GM18517 (cell line): Measurements from ENCODE around the gene CACNA1G.

Experiments
- ATAC-seq: cut with Tn5 transposase; IDR thresholded peaks from one replicate; pipeline ENCODE4 v1.9.1; 2021; ENCODE audit warnings: mild to moderate bottlenecking, moderate library complexity; ENCODE audit not compliant: unreplicated experiment

Gene CACNA1G

DNA sequence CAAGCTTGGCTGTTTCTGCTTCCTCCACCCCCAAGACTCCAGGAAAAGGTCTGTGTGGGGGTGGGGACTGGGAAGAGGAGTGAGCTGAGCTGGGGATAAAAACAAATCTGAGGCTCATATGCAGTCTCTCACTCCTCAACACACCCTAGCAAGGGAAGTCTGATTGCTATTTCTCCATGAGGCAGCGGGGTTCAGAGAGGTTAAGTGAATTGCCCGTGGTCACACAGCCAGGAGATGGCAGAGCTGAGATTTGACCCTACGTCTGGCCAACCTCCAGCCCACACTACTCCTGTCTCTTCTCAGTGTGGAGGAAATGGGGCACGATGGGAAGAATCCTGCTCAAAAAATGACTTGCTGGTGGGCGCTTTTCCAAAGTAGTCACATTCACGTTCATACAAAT is 69.4 kb downstream of the CACNA1G start:
- no peak for ATAC-seq

DNA sequence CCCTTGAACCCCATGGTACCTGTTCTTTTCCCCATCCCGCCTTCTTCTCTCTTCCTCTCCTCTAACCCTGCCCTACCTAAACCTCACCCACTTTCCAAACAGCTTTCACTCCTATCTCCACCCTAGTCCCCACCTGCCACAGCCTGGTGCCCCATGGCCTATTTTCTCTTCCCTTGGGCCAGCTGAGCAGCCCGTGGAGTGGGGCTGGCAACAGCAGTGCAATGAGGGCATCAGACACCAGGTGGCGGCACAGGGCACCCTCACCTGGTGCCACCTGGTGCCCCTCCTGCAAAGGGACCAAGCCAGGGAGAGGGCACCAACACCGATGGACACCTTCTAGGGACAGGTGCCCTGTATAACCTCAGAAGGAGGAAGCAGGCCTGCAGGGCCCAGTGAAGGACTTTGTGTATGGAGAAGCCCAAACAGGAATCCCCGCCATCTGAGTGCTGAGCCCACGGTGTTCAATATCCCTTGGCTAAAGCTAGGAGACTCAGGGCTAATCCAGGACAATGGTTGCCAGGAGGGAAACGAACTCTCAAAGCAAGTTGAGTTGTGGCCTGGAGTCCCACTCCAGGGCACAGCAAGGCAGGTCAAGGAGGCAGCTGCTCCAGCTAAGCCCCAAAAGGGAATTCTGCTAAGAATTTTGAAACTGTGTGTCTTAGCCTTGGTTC is 70.1 kb downstream of the CACNA1G start:
- no peak for ATAC-seq

DNA sequence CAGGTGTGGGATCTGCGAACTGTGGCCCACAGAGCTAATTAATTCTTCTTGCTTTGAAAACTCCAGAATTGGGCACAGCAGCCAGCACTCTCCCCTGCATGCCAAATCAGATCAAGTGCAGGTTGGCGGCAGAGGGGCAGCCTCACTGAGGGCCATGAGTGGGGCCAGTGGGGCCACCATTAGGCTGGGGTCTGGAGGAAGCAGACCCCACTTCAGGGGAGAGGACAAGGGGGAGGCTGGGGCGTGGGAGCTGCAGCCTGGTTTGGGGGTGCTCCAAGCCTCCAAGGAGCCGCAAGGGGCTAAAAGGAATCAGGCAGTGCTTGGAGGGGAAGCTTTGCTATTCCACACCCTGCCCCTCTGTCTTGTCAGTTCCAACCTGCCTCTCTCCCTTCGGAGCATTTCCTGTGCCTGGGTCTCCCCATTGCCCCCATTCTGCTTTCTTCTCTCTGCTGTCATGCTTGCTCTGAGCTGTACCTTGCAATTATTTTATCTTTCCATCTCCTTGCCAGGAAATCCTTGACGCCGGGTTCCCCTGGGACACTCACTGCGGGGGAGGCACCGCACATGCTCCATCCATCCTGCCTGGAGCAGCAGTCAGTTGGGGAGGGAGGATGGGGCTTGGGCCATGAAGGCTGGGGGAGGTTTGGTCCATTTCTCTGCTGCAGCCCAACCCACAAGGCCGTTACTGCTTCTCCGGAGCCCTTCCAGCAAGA is 70.8 kb downstream of the CACNA1G start:
- ATAC-seq, result no peak

DNA sequence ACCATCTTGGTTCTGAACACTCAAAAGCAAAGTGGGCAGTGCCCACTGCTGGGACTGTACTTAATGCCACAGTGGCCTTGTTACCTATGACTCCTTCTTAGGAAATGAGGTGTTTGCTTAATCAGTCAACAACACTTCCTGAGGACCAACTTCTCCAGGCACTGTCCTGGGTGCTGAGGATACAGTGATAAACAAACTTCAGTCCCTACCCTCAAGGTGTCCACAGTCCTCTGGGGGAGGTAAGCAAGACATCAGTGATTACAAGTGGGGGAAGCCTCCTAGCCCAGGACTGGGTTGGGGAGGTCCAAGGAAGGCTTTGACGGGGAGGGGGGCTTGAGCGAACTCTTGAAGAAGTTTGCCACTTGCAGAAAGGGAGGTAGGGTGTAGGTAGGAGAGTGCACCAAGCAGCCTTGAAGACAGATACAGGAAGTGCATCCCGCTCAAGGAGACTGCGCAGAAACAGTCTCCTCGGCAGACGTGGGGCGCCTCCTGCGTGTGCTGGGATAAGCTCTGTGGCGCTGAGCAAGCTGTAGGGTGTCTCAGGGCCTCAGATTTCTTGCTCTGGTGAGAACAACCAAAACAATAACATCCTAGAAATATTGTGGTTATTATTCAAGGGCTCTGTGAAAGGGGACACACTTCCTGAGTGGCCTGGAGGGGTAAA is 71.5 kb downstream of the CACNA1G start:
- ATAC-seq, result no peak

DNA sequence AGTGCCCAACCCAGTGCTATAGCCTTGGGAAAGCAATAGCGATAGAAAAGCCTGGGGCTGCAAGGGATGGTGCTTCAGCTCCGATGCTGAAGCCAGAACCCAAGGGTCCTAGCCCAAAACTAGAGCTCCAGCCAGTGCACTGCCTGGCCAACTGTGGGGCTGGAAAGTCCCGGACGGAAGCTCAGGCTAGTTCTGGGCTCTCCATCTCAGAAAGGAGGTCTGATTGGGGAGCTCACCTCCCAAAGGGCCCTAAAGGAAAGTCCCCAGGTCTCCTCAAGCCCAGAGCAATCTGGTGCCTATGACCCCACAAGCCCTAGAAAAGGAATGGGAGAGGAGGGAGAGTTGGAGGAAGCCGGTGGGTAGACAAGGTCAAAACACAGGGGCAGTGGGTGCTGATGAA is 72.1 kb downstream of the CACNA1G start:
- ATAC-seq, result no peak

DNA sequence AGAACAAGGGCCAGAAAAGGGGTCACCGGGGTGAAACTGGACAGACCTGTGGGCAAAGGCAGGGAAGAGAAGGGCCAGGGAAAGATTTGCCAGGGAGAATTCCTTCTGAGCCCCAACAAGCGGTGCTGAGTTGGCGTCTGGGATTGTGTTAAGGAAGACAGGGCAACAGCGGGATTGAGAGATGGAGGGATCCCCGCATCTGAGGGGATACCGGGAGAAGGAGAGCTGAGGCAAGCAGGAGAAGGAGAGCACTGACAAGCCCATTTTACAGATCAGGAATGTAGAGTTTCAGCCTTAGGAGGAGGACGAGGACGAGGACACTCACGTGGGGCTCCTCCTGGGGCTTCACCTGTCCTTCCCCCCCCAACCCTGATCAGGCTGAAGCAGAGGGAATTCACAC is 73.2 kb downstream of the CACNA1G start:
- ATAC-seq, result no peak

DNA sequence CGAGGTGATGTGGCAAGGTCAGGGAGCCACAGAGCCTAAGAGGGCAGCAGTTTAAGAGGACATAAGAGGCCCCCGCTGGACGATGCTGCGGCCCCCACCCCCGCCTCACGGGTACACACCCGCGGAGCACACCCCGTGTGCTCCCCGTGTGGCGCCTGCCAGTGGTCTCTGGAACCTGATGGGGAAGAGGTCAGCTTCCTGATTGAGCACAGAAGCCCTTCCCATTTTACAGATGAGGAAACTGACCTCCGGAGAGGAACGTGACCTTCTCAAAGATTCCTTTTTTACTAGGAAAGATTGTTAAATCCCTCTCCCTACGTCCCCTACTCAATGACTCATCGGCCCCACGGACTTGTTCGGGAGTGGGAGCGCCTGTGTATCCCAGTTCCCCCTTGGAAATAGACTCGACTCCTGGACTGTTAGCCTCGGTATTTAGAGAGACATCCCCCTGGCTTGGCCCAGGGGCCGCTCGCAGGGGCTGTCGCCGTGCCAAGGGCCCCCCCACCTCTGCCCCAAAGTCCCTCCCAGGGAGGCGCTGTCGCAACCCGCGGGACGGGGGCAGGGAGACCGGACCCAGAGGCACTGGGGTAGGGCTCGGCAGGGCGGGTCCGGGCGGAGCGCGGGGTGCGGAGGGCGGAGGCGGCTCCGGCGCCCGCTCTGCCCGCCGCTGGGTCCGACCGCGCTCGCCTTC is 73.9 kb downstream of the CACNA1G start, which contains the start of gene ABCC3:
TSS of gene ABCC3 (plus strand) at position 658 of the 691 bp plus-strand sequence. CDS start 56 bp downstream, outside the sequence.
- ATAC-seq, result no peak

DNA sequence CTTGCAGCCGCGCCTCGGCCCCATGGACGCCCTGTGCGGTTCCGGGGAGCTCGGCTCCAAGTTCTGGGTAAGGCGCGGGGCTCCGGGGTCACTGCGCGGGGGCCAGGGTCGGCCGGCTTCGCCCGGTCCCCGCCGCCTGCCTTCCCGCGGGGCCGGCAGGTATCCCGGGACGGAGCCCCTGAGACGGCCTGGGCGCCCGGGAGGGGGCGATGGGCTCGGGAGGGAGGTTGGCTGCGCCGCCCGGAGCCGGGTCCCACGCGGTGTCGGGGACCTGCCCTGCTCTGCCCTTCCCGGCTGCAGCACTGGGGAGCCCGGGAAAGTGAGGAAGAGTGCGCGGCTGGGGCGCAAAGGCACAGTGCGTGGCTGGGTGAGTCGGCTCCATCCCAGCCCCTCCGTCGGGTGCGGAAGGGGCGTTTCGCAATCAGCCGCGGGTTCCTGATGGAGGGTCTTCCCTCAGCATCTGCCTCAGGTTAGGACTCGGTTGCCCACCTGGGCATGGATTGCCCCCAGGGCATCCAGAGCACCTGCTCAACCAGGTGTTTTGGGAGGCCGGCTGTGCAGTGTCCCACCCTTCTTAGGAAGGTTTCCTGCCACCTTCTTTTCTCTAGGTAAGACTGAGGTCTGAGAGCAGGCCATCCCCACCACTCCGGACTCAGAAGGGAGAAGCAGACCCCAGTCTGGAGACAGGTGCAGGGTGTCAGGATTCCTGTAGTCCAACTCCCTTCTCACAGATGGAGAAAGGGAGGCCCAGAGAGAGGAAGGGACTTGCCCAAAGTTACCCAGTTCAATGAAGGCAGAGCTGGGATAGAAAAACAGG is 74.6 kb downstream of the CACNA1G start:
- no peak for ATAC-seq

DNA sequence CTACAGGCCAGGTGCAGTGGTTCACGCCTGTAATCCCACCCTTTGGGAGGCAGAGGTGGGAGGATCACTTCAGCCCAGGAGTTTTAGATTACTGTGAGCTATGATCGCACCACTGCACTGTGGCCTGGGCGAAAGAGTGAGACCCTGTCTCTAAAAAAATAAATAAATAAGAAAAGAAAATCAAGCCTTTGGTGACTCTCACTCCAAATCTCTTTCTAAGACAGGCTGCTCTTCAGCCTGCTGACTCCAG is 75.1 kb downstream of the CACNA1G start:
- no peak for ATAC-seq

DNA sequence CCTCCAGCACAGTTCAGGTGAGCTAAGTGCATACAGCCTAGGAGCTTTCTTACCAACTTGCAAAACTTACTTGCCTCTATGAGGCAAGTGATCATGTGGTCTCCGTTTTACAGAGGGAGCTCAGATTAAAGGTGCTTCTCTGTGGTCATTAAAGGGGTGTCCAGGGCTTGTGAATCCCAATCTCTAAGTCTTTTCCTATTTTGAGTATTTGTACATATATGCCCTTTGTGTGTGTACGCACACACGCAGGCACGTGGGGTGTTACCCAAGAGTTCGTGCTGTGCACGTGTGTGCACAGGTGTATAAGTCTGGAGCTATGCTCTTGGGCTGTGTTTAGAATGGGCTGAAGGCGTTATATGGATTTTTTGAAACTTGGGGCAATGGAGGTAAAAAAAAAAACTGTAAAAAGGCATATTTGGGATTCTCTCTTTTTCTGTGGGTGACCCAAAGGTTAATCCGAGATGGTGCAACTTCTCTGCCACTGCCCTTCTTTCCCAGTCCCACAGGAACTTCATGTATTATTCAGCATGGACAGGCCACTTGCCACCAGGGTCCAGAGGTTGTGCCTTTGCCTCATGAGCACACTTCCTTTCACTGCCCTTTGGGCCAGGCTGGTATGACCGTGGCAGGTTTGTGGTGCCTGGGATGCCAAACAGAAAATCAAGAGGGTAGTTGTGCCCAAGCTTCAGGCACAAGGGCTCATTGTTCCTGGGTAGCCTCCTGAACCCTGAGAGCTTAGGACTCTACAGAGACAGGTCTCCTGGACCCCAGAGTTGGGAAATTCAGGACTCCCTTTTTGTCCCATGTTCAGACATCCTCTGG is 75.7 kb downstream of the CACNA1G start:
- ATAC-seq, result no peak

DNA sequence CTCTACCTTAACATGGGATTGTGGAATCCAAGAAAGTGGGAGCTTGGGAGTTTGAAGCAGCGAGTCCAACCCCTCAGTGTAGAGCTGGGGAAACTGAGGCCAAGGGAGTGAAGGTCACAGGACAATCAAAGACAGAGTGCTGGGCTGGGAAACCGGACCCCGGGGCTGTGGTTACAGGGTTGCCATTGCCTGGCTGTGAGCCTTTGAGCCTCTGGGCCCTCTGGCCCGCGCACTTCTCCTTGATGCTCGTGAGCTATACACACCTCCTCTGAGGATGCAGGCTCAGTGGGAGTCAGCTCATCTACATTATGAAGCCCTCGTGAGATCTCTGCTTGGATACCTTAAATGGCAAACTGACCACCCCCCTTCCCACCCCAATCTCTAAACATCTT is 76.3 kb downstream of the CACNA1G start:
- no peak for ATAC-seq

DNA sequence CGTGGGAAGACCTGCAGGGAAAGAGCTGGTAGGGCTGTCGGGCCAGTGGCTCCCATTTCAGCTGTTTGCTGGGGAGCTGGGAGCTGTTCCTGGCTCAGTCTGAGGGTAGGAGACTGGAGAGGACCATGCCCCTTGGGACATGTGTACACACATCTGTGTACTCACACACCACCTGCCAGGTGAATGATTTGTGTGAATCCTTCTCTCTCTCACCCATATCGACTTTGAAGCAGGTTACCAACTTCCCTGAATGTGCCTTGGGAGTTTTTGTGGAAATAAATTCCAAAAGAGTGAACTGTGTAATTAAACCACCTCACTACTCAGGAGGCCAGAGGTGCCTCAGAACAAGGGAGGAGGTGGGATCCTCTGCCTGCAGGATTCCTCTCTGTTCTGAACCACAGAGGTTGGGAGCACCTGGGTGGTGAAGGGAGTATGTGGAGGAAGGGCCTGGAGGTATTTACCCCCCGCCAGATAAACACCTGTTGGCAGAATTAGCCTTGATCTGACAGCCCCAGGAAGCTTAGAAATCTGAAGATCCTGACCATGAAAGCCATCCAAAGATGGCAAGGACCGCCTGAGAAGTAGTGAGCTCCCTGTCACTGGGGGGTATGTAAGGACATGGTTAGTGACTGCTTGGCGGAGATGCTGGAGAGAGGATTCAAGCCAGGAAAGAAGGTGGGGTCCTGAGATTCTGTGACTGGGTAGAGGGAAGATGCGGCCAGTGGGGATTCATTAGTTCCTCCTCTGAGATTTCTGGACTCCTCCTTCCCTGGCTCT is 77.5 kb downstream of the CACNA1G start:
- ATAC-seq, result no peak

DNA sequence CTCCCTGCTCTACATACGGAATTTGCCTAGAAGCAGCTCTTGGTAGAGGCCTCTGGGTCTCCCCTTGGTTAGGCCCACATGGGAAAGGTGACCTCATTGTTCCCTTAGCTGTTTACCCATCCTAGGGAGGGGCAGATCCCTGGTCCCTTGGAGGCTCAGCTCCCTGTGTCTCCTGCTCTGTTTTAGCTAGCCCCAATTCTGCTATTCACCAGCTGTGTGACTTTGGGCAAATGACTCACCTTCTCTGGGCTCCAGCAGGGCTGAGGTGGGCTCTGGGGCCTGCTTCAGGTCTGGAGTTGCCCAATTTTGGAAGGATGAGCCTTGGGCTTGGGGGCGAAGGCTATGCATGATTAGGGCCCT is 78.1 kb downstream of the CACNA1G start:
- no peak for ATAC-seq

DNA sequence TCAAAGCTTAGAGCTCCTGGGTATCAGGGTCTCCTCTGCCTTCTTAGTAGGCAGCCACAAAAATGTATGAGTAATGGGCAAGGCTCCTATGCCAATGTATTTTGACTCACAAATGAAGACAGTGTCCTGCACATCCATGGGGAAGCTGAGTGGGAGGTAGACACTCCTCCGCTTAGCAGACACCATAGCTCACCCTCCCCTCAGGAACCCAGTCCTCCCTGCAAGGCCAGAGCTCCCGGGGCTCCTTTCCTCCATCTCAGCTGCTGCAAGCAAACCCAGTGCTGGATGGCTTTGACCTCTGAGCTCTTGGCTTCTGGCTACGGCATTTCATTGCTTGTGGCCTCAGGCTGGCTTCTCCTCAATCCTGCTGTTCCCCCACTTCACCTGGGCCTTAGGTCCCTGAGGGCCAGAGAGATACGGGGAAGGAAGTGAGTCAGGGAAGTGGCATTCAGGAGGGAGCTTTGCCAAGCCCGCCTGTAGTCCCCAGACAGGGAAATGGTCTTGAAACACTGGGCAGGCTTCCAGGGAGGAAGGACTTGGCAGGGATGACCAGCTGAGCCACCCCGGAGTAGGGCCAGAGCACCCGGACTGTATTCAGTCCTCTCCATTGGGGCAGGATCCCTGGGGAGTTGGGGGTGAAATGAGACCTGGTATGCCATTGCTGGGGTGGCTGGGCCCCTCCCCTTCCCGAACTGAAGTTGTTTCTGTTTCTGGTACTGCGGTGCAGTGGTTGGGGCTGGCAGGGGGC is 78.6 kb downstream of the CACNA1G start:
- ATAC-seq, result no peak

DNA sequence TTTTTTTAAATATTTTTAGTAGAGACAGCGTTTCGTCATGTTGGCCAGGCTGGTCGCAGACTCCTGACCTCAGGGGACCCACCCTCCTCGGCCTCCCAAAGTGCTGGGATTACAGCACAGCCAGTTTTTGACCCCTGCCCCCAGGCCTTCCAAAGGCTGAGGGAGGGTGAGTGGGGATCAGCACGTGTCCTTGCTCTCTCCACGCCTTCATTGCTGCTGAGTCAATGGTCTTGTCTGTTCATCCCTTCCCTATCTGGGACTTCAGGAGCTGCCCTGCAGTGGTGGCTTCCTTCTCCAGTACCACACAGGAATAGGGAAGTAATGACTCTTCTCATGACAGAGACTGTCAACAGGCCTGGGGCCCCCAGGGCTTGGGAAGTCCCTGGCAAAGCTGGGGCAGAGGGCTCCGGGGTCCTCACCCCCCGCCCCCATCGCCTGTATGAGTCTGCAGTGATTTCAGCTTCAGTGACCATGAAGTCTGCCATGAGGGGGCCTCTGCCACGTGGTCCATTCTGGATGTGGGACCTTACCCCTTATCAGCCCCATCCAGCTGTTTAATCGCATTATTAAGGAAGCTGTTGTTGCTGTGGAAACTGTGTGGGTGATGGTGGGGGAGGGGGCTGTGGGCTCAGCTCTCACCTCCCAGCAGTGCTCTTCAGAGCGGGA is 80.3 kb downstream of the CACNA1G start:
- ATAC-seq, result no peak

DNA sequence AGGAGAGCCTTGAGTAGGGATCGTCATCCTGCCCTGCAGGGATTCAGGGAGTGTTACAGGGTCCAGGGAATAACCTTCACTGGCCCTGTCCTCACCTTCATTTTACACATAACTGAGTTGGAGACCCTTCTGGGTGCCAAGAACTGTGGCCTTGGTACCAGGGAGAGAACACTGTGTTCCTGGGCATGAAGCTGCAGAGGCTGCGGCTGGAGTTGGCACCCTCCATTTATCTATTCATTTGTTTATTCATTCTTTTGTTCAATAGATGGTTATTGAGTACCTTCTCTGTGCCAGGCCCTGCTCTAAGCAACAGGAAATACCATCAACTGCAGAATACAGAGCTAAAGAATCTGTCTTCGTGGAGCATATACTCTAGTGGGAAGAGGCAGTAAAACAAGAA is 80.8 kb downstream of the CACNA1G start:
- no peak for ATAC-seq

DNA sequence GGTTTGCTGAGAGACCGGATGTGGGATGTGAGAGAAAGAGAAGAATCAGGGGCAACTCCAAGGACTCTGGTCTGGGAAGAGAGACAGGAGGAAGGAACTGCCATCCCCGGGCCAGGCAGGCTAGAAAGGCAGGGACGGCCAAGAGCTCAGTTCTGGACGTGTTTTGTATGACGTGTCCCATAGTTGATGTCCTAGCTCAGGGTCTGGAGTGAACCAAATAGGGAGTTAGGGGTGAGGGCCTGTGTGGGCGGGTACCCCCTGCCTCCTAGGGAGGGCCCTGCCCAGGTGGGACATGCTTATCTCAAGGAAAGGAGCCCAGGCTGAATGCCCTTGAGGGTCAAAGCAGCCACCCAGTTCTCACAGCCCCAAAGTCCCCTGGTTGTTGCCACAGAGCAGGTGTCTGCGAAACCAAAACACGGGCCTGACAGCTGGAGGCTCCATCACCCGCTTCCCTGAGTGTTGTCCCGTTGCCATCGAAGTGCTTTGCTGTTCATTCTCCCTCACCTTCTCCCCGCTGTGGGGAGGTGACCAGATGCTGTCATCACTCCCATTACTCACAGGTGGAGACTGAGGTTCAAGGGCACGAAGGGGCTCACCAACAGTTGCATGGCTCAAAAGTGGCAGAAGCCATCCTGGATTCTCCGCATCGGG is 81.7 kb downstream of the CACNA1G start:
- no peak for ATAC-seq
